Endodermal cell (in vitro differentiated cells): ENCODE measurements around the gene NPDC1. TPM values are rescaled to one million over a fixed set of nuclear protein-coding genes. Genes with fewer than 3 reads are reported as not detected.
A peak's percentile ranks its signal among the peaks of the same experiment; 100 is the strongest.

Experiments
- DNase-seq: peaks from one replicate; pipeline ENCODE4 v3.0.0-alpha.2; 2017
- H3K27ac ChIP-seq: 2 replicates; pipeline ENCODE4 v1.5.1; 2013; ENCODE audit warnings: mild to moderate bottlenecking, low read depth, low read length, moderate library complexity
- H3K27me3 ChIP-seq: 2 replicates; pipeline ENCODE4 v1.6.1; 2013; ENCODE audit warnings: mild to moderate bottlenecking, low read length, moderate library complexity; ENCODE audit not compliant: insufficient read depth, control insufficient read depth, poor library complexity, severe bottlenecking
- H3K36me3 ChIP-seq: 2 replicates; pipeline ENCODE4 v1.7.0; 2013; ENCODE audit warnings: mild to moderate bottlenecking, low read length, moderate library complexity; ENCODE audit not compliant: control insufficient read depth, insufficient read depth
- H3K4me1 ChIP-seq: one replicate; pipeline ENCODE4 v1.7.0; 2013; ENCODE audit warnings: low read length; ENCODE audit not compliant: control insufficient read depth, insufficient read depth
- H3K4me3 ChIP-seq: 2 replicates; pipeline ENCODE4 v1.5.1; 2013; ENCODE audit warnings: mild to moderate bottlenecking, low read length, moderate library complexity
- H3K9ac ChIP-seq: 2 replicates; pipeline ENCODE4 v1.6.1; 2013; ENCODE audit warnings: mild to moderate bottlenecking, low read length, moderate library complexity; ENCODE audit not compliant: poor library complexity, severe bottlenecking; ENCODE audit errors: extremely low read depth
- H3K9me3 ChIP-seq: 2 replicates; pipeline ENCODE4 v1.6.1; 2013; ENCODE audit warnings: mild to moderate bottlenecking, low read length, moderate library complexity; ENCODE audit not compliant: control insufficient read depth
- H3K27ac Mint-ChIP-seq: 2 replicates; pipeline ENCODE4 v1.8.0; 2020; ENCODE audit warnings: mixed read lengths
- H3K27me3 Mint-ChIP-seq: 2 replicates; pipeline ENCODE4 v1.8.0; 2021; ENCODE audit warnings: mild to moderate bottlenecking, mixed read lengths; ENCODE audit not compliant: insufficient read depth
- H3K36me3 Mint-ChIP-seq: 2 replicates; pipeline ENCODE4 v1.8.0; 2020; ENCODE audit warnings: low read depth, mixed read lengths
- H3K4me1 Mint-ChIP-seq: 2 replicates; pipeline ENCODE4 v1.8.0; 2020; ENCODE audit warnings: mixed read lengths
- H3K4me3 Mint-ChIP-seq: 2 replicates; pipeline ENCODE4 v1.8.0; 2020; ENCODE audit warnings: mild to moderate bottlenecking, moderate library complexity, mixed read lengths
- H3K9me3 Mint-ChIP-seq: 2 replicates; pipeline ENCODE4 v1.8.0; 2020; ENCODE audit warnings: mild to moderate bottlenecking, mixed read lengths
- WGBS, 2 experiments: methylation state at CpG; one replicate each; pipeline versions ENCODE4 v1.1.5 to v1.1.7; 2013; ENCODE audit warnings: missing lambda C conversion rate in 2 of 2, mixed read lengths in 1 of 2; ENCODE audit not compliant: insufficient coverage in 1 of 2, insufficient read length in 1 of 2; 5-methylcytosine and 5-hydroxymethylcytosine counted together
- total RNA-seq, 2 donors: library from RNA; stranded (reverse); fragmentation: NEBNext Ultra II Directional in 1 of 2; extraction: Animal tissue kit (Norgen Biotek cat#: 25700) in 1 of 2; gene quantifications; 2 replicates in 1 of 2; 3 replicates in 1 of 2; pipeline ENCODE4 v1.2.1, GENCODE V29; 2021
- TF ChIP-seq, protein P1 (sequence below): fragments of 200-600 bp; sonication (generic); conservative IDR thresholded peaks from 2 replicates; pipeline ENCODE4 v1.5.0; 2021; ENCODE audit warnings: antibody characterized with exemption, mild to moderate bottlenecking

NPDC1 gene
- total RNA-seq, 2 donors from 2014 or later, result 60.8 to 73.3 TPM

DNA sequence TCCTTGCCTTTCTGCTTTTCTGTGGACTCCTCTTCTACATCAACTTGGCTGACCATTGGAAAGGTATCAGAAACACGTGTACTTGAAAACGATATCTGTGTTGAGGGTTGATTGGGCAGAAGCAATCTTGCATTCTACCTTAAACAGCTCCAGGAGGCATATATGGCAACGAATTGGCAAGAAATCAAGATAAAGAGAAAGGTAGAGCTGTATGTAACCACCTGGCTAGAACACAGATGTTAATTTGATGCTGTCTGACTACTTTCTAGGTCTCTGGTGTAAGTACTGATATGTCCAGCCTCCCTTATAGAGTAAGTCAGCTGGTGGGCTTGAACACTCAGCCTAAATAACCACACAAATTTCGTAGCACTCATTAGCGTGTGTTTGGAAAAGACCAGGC is 42.1 kb upstream of the NPDC1 start:
- Mint-ChIP-seq H3K27ac (no peak overlapping the region), H3K9me3 (no peaks in the 10 kb centered on the region), H3K4me3 (peak overlapping the region; percentile 75), H3K36me3 (peaks cover 24% of the 10 kb centered on the region), H3K27me3 (peaks cover 6% of the 10 kb centered on the region), H3K4me1 (peaks cover 10% of the 10 kb centered on the region)
- TF ChIP-seq, protein P1, sequence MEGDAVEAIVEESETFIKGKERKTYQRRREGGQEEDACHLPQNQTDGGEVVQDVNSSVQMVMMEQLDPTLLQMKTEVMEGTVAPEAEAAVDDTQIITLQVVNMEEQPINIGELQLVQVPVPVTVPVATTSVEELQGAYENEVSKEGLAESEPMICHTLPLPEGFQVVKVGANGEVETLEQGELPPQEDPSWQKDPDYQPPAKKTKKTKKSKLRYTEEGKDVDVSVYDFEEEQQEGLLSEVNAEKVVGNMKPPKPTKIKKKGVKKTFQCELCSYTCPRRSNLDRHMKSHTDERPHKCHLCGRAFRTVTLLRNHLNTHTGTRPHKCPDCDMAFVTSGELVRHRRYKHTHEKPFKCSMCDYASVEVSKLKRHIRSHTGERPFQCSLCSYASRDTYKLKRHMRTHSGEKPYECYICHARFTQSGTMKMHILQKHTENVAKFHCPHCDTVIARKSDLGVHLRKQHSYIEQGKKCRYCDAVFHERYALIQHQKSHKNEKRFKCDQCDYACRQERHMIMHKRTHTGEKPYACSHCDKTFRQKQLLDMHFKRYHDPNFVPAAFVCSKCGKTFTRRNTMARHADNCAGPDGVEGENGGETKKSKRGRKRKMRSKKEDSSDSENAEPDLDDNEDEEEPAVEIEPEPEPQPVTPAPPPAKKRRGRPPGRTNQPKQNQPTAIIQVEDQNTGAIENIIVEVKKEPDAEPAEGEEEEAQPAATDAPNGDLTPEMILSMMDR, result no peak
- no peak overlapping the region for H3K27ac ChIP-seq
- DNase-seq, result no peak
- H3K9me3 ChIP-seq, result no peaks in the 10 kb centered on the region
- no peaks in the 10 kb centered on the region for H3K4me1 ChIP-seq
- peak overlapping the region; percentile 95 for H3K4me3 ChIP-seq
- WGBS, 2 experiments, result 91 to 94% methylated on average over 4 to 5 of the region's 5 CpGs
- no peak overlapping the region for H3K9ac ChIP-seq
- no peaks in the 10 kb centered on the region for H3K27me3 ChIP-seq
- H3K36me3 ChIP-seq, result peaks cover 30% of the 10 kb centered on the region

GRCh38 chr9:137087409-137087925 is 41.5 kb upstream of the NPDC1 start:
- H3K27ac ChIP-seq, result no peak overlapping the region
- Mint-ChIP-seq H3K4me3 (peak overlapping the region; percentile 75), H3K27ac (peak overlapping the region; percentile 85), H3K4me1 (peaks cover 10% of the 10 kb centered on the region), H3K36me3 (peaks cover 19% of the 10 kb centered on the region), H3K9me3 (no peaks in the 10 kb centered on the region), H3K27me3 (peaks cover 6% of the 10 kb centered on the region)
- no peaks in the 10 kb centered on the region for H3K4me1 ChIP-seq
- H3K9ac ChIP-seq, result peak overlapping the region; percentile 60
- peak overlapping the region; percentile 95 for H3K4me3 ChIP-seq
- no peaks in the 10 kb centered on the region for H3K27me3 ChIP-seq
- WGBS, 2 experiments, result 5 to 8% methylated on average over 17 to 22 of the region's 22 CpGs
- H3K36me3 ChIP-seq, result peaks cover 23% of the 10 kb centered on the region
- H3K9me3 ChIP-seq, result no peaks in the 10 kb centered on the region
- peak; percentile 68 for DNase-seq
- TF ChIP-seq, protein P1, result no peak

DNA sequence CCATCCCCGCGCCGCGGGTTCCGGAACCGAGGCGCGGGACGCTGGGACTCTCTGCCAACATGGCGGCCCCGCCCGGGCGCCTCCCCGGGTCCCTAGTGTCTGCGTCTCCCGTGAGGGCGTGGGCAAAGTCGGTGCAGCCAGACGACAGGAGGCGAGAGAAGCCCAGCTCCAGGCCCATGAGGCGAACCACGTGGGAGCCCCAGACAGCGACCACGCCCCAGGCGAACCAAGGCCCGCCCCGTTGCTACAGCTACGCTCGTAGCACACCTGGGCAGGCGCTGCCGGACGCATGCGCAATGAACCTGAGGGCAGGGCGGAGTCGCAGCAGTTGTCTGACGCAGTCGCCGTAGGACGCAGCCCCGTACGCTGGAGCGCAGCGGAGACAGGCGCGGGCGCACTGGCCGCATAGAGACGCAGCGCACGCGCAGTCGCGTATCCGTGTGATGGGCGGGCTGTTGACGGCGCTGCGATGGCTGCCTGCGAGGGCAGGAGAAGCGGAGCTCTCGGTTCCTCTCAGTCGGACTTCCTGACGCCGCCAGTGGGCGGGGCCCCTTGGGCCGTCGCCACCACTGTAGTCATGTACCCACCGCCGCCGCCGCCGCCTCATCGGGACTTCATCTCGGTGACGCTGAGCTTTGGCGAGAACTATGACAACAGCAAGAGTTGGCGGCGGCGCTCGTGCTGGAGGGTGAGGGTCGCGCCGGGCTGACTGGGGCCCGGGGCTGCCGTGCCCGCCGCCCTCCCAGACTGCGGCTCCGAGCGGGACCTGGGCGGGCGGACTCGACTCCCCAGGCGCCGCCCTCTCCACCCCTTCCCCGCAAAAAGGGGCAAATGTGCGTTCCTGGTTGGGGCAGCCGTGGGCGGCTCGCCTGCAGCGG is 40.8 kb upstream of the NPDC1 start, which contains the start of gene MAN1B1:
Gene MAN1B1 (plus strand): TSS at position 455 of the 878 bp plus-strand sequence. CDS start 15 bp downstream, at position 470.
- Histone ChIP-seq H3K36me3 (peaks cover 18% of the 10 kb centered on the region), H3K27me3 (no peaks in the 10 kb centered on the region), H3K27ac (peak within 1 kb of the TSS; percentile 49), H3K9ac (peak within 1 kb of the TSS; percentile 60), H3K4me3 (peak within 1 kb of the TSS; percentile 95), H3K4me1 (no peaks in the 10 kb centered on the region), H3K9me3 (no peaks in the 10 kb centered on the region)
- peak within 1 kb of the TSS; percentile 85 for H3K27ac Mint-ChIP-seq
- H3K9me3 Mint-ChIP-seq, result no peaks in the 10 kb centered on the region
- peak; percentile 99 for DNase-seq
- peaks cover 18% of the 10 kb centered on the region for H3K36me3 Mint-ChIP-seq
- H3K27me3 Mint-ChIP-seq, result peaks cover 6% of the 10 kb centered on the region
- TF ChIP-seq, protein P1, result no peak
- H3K4me3 Mint-ChIP-seq, result peak within 1 kb of the TSS; percentile 75
- H3K4me1 Mint-ChIP-seq, result peaks cover 10% of the 10 kb centered on the region
- 0% methylated on average over 64 to 101 of the region's 101 CpGs for WGBS, 2 experiments
